Right kidney (tissue), 1 donor: ENCODE measurements around the gene HELZ.
"Not testable (repeated sequence)": the region's sequence is repeated elsewhere in the genome, so short reads cannot be mapped to it uniquely, and the experiment has no call there.

Source experiments
- DNase-seq: peaks from one replicate; pipeline ENCODE4 v3.0.0-alpha.2; 2016

The HELZ gene

DNA sequence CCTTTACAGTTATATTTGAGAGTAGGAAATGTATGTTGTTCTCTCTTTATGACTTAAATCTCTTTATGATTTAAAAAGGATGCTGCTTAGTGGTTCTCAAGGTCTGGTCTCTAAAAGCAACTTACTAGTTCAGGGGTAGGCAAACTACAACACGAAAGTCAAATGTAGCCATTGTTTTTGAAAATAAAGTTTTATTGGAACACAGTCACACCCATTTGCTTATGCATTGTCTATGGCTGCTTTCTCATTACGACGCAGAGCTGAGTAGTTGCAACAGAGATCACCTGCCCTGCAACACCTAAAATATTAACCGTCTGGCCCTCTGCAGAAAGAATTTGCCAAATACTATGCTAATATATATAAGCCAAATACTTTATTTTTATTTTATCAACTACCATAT, 58.2 kb downstream of the HELZ start:
- DNase-seq, result no peak

GRCh38 chr17:67183531-67183930, 61.5 kb downstream of the HELZ start:
- DNase-seq, result no peak

- no peak for DNase-seq
Measured at GRCh38 chr17:67181825-67182224, 63.2 kb downstream of the HELZ start.

DNA sequence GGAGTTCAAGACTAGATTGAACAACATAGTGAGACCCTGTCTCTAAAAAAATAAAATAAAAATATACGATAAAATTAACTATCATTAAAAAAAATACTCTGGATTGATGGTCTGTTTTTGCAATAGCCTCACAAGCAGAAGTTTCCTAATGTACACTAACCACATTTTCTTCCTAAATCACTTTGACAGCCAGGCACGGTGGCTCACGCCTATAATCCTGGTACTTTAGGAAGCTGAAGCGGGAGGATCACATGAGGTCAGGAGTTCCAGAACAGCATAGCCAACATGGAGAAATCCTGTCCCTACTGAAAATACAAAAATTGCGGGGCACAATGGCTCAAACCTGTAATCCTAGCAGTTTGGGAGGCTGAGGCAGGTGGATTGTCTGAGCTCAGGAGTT, 64.7 kb downstream of the HELZ start:
- no peak for DNase-seq

- DNase-seq, result no peak
Measured at GRCh38 chr17:67178555-67178954, 66.4 kb downstream of the HELZ start.

- no peak for DNase-seq
Measured at GRCh38 chr17:67177732-67178131, 67.3 kb downstream of the HELZ start.

DNA sequence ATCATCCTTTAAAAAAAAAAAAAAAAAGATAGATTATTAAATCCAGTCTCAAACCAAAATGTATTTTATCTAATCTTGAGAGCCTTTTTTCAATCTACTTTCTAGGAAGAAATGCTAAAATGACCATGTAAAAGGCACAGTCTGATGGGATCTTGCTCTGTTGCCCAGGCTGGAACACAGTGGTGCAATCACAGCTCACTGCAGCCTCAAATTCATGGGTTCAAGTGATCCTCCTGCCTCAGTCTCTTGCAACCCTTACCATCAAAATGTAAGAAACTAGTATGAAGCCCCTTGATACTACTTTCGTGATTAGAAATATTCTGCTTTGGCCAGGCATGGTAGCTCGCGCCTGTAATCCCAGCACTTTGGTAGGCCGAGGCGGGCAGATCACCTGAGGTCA, 70.8 kb downstream of the HELZ start:
- DNase-seq, result no peak

- DNase-seq, result no peak
Measured at GRCh38 chr17:67171560-67171959, 73.4 kb downstream of the HELZ start.

GRCh38 chr17:67168496-67168895, 76.5 kb downstream of the HELZ start:
- DNase-seq, result no peak

DNA sequence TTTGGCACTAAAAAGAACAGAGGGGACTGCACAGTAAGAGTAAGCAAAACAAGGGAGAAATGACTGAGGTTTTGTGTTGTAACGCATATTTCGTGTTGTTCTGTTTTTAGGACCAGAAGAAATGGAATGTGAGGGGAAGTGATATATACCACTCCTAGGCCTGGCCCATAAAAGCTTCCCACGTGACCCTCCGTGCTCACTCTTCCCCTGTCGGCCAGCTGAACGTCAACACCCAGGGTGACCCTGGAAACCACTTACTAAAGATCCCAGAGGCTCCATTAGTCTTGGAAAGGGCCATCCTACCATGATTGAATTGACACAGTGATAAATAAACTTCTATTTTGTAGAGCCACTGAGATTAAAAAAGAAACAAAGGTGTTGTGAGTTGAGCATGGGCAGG, 79.8 kb downstream of the HELZ start:
- no peak for DNase-seq

DNA sequence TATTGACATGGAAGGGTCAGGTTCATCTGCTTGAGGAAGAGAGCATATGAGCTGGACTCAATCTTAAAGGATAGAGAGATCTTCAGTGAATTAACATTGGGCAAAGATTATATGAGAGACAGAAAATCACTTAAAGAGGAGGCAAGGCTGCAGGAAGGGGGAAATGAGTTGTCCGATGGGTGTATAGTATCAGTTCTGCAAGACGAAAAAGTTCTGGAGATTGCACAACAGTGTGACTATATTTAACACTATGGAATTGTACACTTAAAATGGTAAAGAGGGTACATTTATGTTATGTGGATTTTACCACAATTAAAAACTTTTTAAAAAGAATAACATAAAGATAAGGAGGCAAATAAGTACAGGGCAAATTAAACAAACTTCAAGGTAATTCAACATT, 80.7 kb downstream of the HELZ start:
- DNase-seq, result no peak

DNA sequence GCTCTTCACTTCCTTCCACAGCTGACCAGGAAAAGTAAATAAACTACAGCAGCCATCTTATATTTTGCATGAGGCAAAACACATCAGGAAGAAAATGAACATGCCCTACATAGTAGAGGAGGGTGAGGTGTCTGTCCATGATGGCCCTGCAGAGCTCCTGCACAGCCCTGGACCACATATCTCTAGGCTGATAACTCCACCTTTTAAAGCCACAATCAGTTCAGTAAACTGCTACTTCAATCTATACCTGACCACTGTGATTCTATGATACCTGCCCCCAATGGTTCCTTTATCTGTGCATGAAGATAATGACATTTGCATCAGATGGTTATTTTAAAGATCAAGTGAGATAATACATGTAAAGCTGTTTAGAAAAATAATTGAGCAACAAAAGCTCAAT, 82.2 kb downstream of the HELZ start:
- no peak for DNase-seq

DNA sequence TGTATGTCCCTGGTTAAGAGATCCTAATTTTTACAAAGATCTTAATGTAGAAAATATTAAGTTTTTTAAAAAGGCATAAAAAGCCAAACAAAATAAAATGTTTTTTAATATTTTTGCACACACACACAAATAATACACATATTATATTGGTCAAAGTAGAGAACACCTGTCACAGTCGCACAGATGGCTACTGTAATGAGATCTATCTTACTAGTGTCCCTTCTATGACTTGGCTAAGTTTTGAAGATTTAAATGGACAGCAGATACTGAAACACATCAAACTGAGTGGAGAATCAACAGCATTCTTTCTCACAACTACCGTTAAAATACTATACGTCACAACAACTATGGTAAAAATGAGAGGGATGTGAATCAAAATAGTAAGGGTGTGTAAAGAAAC, 83.4 kb downstream of the HELZ start:
- DNase-seq, result no peak

- no peak for DNase-seq
Measured at GRCh38 chr17:67160791-67161190, 84.2 kb downstream of the HELZ start.

DNA sequence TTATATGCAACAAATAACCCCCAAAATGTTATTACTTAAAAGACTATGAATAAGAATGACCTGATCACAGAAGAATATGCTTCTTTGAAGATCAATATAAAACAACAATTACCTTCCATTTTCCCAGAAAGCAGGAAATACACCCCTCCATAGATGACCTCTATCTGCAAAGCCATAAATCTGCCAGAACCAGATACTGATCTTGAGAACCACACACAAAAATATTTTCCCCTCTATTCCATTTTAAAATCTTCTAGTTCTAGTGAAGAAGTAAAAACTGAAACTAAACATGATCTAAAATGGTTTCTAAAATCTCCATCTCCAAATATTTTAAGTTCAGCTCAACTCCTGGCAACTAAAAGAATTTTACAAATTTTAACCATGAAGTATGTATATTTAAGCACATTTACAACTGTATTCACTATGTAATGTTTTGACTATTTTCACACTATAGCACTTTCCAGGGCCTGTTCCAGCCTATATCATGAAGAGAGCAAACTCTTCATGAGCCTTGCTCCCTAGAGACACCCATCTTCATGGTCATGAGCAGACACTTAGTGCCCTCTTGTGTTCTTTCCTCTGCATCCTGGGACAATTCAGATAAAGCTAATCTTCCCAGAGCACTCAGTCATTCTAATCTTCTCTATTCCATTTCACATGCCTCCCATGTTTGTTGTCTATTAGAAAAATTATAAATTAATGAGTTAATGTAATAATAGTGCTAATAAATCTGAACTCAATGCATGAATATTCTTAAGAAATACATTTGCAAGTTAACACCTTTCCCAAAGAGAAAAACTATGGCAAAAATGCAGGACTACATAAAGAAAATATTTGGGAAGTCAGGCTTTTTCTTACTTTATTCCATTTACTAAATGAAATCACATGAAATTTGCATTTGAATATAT, 87.0 kb downstream of the HELZ start:
- no peak for DNase-seq

DNA sequence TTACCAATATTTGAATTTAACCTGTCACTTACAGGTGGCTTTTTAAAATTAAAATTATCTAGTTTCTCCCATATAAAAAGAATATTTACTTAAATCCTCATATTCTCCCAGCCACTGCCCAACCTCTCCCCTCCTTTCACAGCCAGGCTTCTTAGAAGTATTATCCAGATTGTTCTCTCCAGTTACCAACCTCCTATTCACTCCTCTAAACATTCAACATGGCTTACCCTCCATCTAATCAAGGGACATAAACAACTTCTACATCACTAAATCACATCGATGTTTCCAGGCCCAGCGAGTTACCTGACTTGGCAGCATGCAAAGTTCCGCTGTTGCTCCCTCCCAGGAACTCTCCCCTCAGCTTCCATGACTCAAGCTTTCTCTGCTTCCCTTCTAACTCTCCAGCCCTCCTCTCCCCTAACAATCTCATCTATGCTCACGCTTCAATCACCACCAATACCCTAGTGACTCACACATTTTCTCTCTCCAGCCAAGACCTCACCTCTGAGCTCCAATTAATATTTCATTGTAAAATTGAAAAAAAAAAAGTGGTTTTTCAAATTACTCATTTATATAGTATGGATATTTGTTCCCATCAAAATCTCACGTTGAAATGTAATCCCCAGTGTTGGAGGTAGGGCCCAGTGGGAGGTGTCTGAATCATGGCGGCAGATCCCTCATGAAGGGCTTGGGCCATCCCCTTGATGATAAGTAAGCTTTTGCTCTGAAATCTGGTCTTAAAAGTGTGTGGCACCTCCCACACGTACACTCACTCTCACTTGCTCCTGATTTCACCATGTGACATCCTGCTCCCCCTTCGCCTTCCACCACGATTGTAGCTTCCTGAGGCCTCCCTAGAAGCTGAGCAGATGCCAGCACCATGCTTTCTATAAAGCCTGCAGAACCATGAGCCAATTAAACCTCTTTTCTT, 88.5 kb downstream of the HELZ start:
- no peak for DNase-seq

GRCh38 chr17:67152824-67153223, 92.2 kb downstream of the HELZ start:
- DNase-seq, result no peak

- no peak for DNase-seq
Measured at GRCh38 chr17:67151717-67152116, 93.3 kb downstream of the HELZ start.

DNA sequence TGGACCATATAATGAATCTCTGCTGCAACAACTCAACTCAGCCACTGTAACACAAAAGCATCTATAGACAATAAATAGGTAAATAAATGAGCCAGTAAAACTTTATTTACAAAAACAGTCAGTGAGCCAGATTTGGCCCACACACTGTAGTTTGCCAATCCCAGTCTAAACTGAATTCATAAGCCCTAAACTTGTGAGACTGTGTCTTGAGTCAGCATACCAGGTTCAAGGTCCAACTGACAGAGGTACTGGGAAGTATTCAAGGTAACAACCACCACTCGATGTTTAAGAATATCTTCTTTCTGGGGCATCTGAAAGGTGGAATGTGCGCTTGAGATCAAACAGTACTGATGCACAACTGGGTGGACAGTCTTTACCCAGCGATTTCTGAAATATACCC, 94.2 kb downstream of the HELZ start:
- no peak for DNase-seq

- DNase-seq, result no peak
Measured at GRCh38 chr17:67148352-67148751, 96.6 kb downstream of the HELZ start.

- no peak for DNase-seq
Measured at GRCh38 chr17:67145183-67145805, 99.7 kb downstream of the HELZ start.

GRCh38 chr17:67143318-67143717, 101.7 kb downstream of the HELZ start:
- no peak for DNase-seq

DNA sequence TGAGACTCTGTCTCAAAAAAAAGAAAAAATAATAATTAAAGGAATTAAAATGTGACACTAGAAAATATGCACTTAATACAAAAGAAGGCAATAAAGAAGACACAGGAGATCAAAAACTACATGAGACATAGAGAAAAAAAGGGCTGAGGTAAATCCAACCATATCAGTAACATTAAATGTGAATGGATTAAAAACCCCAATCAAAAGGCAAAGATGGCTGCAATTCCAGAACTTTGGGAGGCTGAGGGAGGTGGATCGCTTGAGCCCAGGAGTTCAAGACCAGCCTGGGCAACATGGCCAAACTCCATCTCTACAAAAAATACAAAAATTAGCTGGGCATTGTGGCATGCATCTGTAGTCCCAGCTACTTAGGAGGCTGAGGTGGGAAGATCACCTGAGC, 103.0 kb downstream of the HELZ start:
- DNase-seq, result not testable (repeated sequence)
